ENCODE measurements around the gene EXOC7.

Gene EXOC7, protein sequence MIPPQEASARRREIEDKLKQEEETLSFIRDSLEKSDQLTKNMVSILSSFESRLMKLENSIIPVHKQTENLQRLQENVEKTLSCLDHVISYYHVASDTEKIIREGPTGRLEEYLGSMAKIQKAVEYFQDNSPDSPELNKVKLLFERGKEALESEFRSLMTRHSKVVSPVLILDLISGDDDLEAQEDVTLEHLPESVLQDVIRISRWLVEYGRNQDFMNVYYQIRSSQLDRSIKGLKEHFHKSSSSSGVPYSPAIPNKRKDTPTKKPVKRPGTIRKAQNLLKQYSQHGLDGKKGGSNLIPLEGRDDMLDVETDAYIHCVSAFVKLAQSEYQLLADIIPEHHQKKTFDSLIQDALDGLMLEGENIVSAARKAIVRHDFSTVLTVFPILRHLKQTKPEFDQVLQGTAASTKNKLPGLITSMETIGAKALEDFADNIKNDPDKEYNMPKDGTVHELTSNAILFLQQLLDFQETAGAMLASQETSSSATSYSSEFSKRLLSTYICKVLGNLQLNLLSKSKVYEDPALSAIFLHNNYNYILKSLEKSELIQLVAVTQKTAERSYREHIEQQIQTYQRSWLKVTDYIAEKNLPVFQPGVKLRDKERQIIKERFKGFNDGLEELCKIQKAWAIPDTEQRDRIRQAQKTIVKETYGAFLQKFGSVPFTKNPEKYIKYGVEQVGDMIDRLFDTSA

DNA sequence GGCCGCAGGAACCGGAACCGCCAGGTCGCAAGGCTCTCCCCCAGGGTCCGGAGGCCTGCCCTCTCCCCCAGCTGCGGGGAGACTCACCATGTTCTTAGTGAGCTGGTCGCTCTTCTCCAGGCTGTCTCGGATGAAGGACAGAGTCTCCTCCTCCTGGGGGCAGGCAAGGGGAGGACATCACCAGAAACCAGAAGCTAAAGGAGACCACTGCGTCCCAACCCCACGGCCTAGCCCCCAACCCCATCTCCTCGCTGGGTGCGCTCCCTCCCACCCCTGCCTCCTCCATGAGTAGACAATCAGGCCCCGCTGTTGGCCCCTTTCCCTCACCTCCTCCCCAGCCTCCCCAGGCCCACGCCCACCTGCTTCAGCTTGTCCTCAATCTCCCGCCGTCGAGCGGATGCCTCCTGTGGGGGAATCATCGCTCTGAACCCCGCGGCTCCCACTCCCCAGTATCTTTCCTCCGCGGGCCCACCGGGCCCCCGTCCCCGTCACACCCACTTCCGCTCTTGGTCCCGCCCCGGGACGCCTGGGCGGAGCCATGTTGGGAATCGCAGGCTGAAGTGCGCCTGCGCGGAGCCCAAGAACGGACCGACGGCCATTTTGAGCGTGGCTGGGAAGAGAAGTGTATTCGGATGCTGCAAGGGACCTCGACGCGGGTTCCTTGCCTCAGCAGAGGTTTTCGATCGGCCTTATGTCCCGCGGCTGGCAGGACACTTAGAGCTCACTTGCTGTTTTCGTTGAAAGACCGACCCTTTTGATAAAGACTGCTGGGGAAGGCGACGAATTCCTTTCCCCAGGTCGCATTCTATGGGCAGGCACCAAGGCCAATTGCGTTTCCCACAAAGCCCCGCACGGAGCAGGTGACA, at the start of gene EXOC7:
EXOC7 (minus strand) TSS at position 514 of the 866 bp plus-strand sequence; CDS start at position 419, 95 bp downstream.
- peak; percentile 81 to 85 for DNase-seq (ENCODE audit: low read depth in 2 of 2, low spot score in 1 of 2)

DNA sequence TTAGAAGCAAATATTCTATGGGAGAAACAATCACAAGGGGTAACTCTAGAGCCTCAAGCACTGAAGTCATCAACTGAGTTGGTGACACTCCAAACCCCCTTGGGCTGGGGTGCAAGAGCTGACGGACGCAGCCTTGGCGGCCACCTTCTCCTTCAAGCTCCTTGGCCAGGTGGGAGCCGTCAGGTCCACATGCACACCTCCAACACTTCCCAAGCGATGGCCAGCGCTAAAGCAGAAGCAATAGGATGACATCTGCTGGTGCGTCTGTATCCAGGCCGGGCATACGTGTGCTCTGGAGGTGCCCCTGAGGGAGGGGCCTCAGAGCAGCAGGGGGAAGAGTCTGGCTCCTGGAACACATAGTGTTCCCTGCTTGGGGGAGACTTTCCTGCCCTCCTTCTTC, 49.6 kb upstream of the EXOC7 start:
- no peak for DNase-seq (ENCODE audit: low read depth in 2 of 2, low spot score in 1 of 2)

DNA sequence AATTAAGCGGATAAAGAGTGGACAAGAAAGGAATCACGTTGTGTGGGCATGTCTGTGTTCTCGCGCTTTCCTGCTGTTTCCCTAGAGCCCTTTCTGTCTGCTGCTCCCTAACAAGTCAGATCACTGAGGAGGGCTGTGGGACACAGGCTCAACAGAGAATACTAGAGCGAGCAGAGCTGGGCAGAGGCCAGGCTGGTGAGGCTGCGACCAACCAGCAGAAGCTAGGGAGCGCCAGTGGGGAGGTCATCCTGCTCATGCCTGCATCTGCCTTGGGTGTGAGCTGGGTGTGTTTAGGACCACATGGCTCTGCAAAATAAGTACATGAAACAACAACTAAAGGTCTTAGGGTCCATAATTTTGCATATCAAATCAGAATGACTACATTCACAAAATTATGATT, 49.0 kb upstream of the EXOC7 start:
- no peak for DNase-seq (ENCODE audit: low read depth in 2 of 2, low spot score in 1 of 2)

DNA sequence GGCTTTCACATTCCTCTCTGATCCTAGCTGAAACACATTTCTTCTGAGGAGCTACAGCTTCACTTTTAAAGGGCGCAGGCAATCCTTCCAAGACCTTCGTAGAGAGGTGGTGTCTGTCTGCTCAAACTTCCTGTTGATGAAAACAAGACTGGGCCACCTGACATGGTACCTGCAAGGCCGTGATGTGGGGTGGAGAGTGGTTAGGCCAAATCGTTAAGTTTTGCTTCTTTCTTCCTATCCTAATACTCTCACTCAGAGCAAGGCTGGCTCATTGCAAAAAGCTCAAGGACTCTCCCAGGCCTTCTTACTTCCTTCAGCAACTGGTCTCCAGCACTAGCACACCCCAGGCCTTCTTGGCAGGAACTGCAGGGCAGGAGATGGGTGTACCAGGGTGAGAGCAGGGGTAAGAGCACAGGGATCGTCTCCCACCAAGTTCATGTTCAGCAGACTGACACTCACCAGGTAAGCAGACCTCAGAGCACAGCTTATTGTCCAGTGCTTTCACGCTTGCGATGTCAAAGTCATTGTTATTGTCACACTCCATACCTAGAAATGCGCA, 48.4 kb upstream of the EXOC7 start:
- no peak for DNase-seq (ENCODE audit: low read depth in 2 of 2, low spot score in 1 of 2)

DNA sequence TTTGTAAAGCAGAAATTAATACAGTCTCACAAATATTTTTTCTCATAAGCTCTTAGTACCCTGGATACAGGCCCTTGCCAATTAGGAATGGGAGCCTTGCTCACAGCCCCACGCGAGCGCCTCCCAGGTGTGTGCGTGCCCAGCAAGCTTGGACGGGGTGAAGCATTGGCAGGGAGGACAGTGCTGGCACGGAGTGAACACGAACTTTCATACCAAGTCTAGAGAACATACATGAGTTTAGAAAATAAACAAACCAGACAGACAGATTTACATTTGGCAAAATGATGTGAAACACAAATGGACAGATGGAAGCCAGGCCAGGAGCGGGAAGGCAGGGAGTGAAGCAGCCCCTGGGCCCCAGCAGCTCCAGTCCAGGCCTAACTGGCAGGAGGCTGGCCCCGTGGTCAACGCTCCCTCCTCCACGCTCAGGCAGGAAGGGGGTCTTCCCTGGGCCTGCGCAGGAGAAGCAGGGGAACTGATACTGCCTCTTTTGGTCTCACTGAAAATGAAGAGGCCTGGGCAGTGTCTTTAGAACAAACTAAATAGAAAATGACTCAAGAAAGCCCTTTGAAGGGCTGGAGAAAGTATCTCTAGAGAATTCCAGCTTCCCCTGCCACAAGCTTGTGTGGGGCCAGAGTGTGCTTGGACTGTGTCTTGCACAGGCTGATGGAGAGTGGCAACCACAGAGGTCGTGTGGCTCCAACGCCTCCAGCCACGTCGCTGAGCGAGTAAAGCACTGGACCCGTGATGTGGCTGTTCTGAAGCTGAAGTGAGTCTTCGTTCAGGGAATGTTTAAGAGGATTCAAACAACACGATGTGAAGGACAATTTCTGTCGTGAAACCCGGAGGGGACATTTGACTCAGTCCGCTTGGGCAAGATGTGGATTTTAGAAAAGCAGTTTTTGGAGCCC, 47.4 kb upstream of the EXOC7 start:
- no peak for DNase-seq (ENCODE audit: low read depth in 2 of 2, low spot score in 1 of 2)

DNA sequence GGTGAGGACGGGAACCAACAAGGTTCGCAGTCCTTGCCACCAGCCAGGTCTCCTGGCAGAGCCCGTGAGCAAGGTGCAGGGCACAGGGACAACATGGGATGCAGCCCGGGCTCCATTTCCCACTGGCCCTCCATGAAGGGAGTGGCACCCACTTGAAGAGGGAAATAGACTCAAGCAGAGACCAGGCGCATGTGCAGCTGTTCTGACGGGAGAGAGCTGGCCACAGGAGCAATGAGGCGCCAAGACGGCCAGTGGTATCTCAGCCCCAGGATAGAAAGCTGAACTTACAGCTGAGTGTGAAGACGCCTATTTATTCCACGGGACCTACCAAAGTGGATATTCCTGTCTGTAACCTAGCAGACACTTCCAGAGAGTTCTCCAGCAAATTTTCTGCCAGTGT, 45.6 kb upstream of the EXOC7 start:
- DNase-seq (ENCODE audit: low read depth in 2 of 2, low spot score in 1 of 2), result no peak

DNA sequence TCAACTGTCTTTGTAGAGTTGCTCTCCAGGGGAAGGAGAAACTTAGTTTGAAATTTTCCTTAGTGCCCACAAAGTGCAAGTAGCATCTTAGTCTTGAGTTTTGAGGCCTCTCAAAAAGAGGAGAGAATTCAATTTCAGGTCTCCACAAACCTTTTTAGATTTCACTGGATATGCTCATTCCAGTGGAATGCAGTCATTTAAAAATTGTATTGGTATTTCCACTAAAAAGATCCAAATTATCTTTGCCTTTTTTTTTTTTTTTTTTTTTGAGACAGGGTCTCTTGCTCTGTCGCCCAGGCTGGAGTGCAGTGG, 44.4 kb upstream of the EXOC7 start:
- DNase-seq (ENCODE audit: low read depth in 2 of 2, low spot score in 1 of 2), result no peak

DNA sequence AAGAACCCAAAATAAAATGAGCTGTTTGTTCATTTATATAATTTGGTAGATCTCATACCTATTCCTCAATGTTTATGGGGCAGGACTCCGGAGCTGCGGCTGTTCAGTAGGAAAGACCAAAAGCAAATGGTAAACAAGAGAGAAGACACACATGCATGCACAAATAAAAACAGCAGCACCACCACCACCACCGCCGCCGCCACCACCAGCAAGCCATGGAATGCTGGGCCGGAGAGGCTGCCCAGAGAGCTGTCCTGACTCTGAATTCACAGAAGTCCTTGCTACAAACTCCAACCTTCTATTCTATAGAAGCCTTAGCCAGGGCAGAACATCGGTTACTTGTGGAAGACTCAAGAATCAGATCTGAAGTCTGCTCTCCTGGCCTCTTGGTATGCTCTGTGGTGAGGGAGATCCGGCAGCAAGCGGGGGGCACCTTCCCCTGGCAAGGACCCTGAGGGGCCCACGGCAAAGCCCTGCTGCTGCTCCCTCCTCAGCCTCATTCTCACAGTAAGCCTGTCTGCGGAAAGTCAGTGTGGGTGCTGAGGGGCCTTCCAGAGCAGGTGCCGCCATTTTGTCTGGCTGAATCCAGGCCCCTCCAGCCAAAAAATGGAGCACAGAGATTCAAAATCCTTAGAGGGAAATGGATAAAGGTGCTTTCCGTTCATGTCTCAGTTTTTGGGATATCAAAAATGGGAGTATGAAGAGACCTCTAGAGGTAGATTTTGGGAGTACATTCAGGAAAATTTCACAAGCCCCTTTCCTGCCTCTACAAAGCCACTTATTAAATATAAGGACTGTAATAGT, 43.8 kb upstream of the EXOC7 start:
- DNase-seq (ENCODE audit: low read depth in 2 of 2, low spot score in 1 of 2), result no peak

DNA sequence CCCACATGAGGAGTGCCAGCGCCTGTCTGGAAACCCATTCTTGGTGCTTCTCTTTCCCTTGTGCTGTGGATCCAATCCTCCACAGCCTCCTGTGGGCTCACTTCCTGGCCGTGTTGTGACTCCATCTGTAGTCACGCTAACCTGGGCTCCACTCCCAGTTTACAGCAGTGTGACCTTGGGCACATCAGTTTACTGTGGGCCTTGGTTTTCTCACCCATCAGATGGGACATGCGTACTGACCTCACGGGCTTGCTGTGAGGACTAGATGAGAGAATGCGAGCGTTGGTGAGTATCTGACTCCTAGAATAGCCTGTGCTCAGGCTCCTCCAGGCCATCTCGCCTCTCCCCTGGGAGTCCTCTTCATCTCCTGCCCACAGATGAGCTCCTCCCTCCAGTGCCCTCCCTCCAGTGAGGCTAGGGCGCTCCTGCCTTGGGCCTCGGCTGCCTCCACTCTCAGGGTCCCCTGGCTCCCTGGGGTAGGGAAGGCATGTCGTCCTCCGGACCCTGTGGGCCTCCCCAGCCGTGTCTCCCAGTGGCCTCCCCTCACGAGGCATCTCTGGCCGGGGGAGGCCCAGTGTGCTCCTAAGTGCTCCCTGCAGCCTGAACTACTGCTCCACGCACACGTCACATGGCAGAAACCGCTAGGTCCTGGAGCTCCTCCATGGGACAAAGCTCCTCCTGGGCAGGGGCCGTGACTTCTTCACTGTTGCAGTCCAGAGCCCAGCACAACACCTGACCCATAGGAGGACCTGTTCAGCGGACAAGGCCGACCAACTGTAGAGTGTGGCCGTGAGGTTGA, 42.7 kb upstream of the EXOC7 start:
- DNase-seq (ENCODE audit: low read depth in 2 of 2, low spot score in 1 of 2), result no peak

DNA sequence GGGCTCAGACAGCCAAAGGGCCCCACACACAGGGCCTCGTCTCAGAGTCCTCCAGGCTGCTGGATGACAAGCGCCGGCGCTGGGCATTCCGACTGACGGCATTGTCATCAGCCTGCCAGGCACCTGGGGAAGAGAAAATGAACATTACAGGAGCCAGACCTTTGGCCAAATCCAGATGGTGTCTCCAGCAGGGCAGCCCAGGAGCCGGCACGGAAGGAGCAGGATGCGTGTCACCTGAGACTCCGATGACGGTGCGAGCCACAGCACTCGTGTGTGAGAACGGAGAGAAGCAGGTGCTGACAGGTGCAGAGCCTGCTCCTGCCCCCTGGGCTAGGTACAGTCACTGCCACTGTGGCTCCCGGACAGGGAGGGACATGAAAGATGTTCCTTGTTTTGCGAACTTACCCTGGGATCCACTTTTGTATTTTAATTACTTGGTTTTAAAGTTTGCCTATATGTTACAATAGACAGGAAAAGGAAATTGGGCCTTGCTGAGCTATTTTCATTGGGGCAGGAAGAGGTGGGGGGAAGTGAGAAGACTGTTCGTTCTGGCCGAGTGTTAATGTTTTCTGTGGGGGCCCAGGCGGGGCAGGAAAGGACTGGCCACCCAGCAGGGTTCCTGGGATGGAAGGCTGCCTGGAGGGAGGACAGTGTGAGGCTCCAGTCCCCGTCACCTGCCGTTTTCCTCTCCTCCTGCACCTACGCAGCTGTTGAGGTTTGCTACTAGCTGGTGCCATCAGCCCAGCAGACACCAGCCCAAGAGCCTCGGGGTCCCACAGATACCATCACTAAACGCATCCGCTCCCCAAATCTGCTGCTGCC, 41.9 kb upstream of the EXOC7 start:
- DNase-seq (ENCODE audit: low read depth in 2 of 2, low spot score in 1 of 2), result peak in 1 of 2 donors; percentile 36

DNA sequence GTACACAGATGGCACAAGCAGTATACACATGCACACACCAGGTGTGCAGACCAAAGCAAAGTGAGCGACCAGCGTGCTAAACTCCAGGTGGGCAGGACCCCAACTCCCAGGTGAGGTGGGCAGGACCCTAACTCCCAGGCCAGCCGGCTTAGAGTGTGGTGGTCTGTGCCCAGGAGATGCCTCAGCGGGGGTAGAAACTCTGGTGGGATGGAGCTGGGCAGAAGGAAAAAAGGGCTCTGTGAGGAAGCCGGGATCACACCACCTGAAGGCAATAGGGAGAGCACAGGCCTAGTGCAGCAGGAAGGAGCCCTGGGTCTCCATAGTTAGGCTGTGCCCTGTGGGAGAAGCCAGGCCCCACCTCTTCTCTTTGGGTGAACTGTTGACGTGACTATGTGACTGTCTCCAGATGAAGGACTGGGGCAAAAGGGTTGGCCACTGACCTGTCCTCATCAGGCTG, 39.0 kb upstream of the EXOC7 start:
- DNase-seq (ENCODE audit: low read depth in 2 of 2, low spot score in 1 of 2), result no peak

DNA sequence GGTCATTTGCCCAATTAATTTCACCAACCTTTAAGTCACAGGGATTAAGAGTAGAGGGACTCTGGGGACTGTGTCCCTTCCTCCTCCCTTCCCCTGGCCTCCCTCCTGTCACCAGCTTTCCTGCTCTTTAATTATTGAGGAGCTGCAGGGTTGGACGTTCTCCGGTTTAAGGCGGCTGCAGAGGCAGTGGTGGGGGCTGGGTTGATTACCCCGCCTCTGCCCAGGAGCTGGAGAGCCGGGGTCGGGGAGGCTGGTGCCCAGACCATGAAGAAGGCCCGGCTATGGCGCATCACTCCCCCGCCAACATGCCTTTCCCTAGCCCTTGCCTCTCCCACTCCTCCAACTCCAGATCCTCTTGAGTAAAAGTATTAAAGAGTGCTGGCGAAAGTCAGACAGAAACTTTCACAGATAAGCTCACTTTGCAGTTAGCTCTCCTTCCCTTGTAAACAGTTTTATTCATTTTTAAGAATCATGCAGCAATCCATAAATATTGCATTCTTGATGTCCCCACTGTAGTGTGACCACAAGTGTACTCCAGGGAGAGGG, 38.5 kb upstream of the EXOC7 start:
- DNase-seq (ENCODE audit: low read depth in 2 of 2, low spot score in 1 of 2), result no peak

DNA sequence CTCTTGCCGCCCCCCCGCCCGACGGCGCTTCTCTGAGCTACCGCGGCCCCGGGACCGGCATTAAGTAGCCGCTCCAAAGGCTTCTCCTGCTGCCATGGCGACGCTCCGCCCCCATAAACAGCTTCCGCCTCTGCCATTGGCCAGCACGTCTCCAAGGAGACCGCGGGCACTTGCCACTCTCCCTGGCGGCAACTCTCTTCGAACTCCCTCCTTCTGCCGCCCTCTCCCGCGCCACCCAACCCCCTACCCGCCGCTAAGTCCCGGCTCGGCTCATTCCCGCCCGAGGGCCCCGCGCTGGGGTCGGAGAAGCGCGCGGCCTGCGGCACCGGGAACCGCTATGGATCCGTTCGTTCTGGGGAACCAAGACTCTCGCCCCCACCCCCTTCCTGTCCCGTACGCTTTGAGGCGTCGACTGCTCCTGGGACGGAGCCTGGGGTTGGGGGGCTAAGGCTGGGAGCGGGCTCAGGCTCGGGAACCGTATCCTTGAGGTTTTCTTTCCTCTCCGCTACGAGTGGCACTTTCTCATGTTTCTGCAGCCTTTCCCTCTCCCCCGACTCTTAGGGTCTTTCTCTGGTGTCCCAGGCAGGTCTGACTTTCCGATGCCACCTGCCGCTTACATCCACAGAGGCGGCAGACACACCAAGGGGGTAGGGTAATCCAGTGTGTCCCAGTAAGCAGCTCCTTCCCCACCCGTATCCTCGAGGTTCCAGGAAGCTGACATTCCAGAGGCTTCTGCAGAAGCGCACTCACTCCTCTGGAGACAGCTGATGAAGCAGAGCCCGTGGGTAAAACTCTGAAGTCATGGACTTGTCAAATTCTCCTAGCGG, 37.8 kb upstream of the EXOC7 start, which contains the start of gene FOXJ1:
FOXJ1 (minus strand) TSS at position 34 of the 827 bp plus-strand sequence. CDS start 850 bp downstream, outside the sequence.
- peak; percentile 83 to 86 for DNase-seq (ENCODE audit: low read depth in 2 of 2, low spot score in 1 of 2)

DNA sequence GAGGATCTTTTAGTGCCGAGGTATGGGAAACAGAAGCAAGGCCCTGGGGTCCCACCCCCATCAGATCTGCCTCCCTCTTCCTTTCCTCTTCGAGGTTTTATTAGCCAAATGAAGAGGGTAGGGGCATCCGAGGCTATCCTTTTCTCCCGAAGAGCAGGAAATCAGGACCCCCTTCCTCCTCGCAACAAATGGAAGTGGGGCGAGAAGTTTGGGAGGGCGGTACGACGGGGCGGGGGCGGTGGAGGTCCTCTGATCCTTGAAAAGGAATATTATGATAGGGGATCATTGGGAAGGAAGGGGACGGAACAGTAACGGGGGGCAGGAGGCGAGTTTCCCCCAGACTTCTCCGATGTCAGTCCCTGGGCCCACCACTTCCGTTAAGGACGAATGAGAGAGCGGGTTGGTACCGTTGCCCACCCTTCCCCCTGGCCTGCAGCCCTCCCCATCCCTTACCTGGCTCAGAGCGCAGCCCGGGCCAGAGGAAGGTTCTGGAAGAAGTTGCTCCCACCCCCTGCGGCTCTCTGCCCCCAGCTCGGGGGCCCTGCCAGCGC, 37.1 kb upstream of the EXOC7 start:
- DNase-seq (ENCODE audit: low read depth in 2 of 2, low spot score in 1 of 2), result no peak

DNA sequence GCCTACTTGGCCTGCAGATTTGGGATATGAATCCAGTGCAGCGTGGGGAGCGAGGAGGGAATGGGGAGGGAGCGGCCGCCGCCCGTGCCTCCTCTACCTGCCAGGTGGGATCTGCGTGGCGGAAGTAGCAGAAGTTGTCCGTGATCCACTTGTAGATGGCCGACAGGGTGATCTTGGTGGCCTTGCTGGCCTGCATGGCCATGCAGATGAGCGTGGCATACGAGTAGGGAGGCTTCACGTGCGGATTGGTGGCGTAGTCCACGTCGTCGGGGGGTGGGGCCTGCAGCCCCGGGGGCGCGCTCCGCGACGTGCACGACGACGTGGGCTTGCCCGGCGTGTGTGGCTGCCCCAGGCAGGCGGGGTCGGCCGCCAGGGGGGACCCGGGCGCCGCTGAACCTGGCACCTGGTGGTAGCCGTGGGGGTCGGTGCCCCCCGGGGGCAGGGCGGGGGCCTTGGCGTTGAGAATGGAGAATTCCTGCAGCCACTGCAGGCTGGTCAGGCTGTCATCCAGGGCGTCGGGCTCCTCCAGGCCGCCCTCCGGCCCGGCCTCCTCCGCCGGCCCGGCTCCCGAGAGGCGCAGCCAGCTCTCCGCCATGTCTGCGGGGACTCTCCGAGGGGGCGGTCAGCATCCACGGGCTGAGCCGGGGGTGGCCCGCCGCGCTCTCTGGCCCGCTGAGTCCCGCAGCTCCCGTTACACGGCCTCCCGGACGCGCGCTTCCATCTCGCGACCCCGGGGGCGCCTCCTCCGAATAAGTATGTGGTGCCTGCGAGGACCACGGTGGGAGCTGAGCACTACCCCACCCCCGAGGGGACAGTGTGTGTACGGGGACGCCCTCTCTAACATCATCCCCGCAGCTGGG, 36.4 kb upstream of the EXOC7 start:
- DNase-seq (ENCODE audit: low read depth in 2 of 2, low spot score in 1 of 2), result no peak
